GM18508 (cell line): ENCODE data around the gene USP49.
"Not testable (repeated sequence)": the region's sequence is repeated elsewhere in the genome, so short reads cannot be mapped to it uniquely, and the experiment has no call there.

Source experiments
- ATAC-seq: cut with Tn5 transposase; IDR thresholded peaks from one replicate; pipeline ENCODE4 v1.9.1; 2021; ENCODE audit warnings: moderate number of reproducible peaks; ENCODE audit not compliant: insufficient read depth, unreplicated experiment

Gene USP49

GRCh38 chr6:41895300-41896233 is at the start of gene USP49:
Gene USP49, minus strand, starts transcription at chr6:41895375. Its CDS starts 88,392 bp downstream, at chr6:41806983.
- peak; percentile 52 for ATAC-seq

GRCh38 chr6:41943456-41943855 is 48.3 kb upstream of the USP49 start:
- ATAC-seq = no peak

DNA sequence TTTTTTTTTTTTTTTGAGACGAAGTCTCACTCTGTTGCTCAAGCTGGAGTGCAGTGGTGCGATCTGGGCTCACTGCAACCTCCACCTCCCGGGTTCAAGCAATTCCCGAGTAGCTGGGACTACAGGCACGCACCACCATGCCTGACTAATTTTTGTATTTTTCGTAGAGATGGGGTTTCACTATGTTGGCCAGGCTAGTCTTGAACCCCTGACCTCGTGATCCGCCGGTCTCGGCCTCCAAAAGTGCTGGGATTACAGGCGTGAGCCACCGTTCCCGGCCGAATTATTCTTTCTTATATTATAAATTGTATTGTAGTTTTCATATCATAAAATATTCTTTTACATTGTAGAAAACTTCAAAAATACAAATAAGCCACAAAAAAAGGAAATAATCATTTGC is 47.7 kb upstream of the USP49 start:
- not testable (repeated sequence) for ATAC-seq

- no peak for ATAC-seq
Measured at GRCh38 chr6:41942067-41942851, 47.1 kb upstream of the USP49 start.

DNA sequence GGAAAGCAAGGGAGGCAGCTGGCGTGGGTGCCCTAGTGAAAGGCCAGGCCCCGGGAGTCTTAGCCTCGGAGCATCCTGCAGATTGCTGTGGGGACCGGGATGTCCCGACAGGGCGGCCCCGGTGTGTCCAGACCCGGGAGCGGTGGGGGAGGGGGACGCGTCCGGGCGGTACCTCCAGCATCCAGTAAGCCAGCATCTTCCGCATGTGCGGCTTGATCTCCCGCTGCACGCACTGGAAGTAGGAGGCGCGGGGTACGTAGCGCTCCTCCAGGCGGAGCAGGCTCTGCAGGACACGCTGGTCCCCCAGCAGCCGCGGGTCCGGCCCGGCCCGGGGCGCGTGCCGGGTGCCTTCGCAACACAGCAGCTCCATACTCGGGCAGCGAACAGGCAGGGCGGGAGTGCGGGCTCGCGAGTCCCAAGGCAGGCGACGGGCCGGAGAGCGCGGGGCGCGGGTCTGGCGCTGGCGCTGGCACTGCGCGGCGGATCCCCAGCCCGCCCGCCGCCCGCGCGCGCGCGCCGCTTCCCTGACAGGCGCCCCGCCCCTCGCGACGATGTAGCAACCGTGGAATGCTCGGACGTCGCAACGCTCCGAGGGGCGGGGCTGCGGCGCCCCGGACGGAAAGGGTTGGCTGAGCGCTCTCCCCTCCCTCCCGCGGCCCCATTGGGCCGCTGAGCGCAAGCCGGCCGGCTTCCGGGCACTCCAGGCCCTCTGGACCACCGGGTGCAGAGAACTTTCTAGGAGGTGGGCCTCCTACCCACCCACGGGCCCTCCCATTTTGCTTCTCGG is 46.3 kb upstream of the USP49 start, which contains the start of gene CCND3:
Gene CCND3, minus strand, starts transcription at position 529 of the 787 bp plus-strand sequence. Its CDS starts 159 bp downstream, at position 370.
- ATAC-seq = peak; percentile 51

DNA sequence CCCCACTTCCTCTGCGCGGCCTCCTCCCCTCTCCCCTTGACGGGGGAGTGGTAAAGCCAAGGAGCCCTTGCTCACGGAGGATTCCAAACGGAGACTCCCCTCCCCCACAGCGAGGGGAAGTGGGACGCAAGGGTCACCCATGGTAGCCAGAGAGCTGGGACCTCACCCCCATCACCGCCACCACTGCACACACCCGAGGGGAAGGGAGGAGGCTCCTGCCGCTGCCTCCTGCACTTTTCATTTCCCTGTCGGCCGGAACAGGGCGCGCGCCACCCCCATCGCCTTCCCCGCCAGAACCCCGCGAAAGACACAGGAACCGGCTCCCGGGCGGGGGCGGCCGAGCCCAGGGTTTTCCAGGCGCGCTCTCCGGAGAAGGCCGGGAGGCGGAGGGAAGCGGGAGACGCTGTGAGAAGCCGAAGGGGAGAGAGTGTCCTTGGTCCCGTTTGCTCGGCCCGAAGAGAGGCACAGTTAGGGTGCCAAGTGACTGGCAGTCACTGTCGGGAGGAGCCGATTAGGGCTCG is 45.6 kb upstream of the USP49 start:
- no peak for ATAC-seq

DNA sequence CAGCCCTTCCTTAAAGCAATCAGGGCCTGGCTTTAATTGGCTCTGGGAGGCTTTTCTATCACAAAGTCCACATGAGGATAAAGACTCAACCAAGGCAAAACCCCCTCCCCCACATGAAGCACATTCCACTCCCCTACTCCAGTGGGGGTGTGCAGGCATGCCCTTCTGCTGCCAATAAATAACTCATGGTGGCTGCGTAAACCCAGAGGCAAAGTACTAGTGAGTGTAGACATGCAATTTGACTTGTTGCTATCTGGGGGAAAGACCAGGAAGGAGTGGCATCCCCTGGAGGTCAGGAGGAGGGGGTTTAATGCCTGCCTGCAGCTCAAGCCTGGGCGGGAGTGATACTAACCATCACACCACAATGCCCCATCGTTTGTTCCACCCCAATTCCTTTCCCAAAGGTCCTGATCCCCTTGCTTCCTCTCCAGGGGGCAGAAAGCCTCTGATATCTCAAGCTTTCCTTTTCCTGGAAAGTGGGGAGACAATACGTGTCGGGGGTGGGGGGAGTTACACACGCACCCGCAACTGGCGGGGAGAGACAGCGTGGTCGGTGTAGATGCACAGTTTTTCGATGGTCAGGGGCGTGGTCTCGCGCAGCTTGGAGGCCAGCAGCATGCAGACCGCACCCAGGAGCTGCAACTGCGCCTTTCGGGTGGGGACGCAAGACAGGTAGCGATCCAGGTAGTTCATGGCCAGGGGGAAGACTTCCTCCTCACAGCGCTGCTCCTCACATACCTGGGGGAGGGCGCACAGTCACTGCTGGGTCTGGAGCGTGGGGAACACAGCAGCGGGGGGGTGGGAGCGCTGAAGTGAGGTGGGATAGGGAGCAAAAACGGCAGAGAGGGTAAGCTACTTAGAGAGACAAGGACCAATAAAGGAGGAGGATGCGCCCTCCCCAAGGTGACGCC is 44.9 kb upstream of the USP49 start:
- ATAC-seq = no peak

GRCh38 chr6:41939176-41939847 is 44.1 kb upstream of the USP49 start:
- no peak for ATAC-seq

DNA sequence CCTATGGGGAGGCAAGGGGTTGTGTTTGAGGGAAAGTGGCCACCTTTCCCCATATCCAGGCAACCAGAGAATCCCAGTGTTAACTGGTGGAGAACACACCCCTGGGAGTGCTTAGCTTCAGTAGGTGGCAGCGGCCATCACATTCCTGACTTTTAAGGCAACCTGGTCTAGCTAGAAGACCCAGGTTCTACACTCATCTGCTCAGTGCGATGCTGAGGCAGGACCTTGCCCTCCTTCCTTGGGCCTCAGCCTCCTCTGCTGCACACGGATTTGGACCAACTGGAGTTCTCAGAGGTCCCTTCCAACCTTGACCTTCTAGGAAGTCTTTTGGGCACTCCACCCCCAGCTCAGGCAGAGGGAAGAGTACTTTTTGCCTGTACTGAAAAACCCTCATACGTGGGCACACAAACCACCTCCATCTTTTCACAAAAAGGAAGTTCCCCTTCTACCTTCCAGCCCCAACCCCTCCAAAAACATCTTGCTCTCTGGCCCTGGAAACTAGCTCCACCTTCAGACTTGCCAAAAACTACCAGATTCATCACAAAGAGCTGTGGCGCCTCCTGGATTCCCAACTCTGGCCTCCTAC is 43.5 kb upstream of the USP49 start:
- ATAC-seq = no peak

- no peak for ATAC-seq
Measured at GRCh38 chr6:41937861-41938574, 42.8 kb upstream of the USP49 start.

DNA sequence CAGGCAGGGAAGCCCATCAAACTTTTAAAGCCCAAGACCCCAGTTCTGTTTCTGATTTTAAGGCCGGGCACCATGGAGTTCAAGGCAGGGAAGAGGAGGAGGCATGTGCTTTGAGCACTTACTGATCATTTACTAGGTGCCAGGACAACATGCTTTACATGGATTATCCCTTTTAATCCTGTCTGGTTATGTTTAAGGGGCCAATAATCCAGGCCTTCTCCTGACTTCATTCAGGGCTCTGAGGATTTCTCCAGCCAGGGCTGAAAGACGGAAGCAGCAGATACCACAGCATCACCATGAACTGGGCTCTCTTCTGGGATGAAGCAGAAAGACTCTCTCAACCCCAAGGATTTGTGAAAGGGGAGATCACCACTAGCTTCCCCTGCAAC is 42.3 kb upstream of the USP49 start:
- ATAC-seq = no peak

DNA sequence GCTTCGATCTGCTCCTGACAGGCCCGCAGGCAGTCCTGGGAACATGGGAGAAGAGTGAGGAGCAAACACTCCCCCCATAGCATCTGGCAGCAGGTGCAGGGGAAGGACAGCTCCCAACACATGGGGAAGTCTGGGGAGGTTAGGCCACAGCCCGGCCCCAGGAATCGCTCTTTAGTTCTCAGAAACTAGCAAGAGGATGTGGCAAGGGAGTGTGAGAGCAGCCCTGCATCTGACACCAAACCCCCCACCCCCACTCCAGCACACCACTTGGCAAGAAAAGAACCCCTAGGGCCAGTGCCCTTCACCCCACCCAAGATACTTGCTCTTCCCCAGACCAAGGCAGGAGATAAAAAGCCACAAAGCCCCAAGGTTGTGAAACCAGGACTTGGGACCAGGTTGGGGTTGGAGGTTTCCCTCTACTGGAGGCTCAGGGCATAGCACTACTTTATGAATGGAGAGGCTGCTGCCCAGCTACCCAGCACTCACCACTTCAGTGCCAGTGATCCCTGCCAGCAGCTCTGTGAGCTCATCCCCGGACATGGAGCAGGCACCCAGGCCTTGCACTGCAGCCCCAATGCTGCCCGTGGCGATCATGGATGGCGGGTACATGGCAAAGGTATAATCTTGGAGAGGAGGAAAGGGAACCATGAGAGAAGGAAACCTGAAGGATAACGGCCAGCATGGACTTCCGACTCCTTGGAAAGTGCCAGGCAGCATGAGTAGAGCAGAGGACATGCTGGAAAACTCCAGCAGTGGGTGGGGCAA is 41.1 kb upstream of the USP49 start:
- peak; percentile 56 for ATAC-seq

- ATAC-seq = no peak
Measured at GRCh38 chr6:41935685-41936072, 40.5 kb upstream of the USP49 start.

GRCh38 chr6:41935193-41935574 is 40.0 kb upstream of the USP49 start:
- ATAC-seq = no peak

DNA sequence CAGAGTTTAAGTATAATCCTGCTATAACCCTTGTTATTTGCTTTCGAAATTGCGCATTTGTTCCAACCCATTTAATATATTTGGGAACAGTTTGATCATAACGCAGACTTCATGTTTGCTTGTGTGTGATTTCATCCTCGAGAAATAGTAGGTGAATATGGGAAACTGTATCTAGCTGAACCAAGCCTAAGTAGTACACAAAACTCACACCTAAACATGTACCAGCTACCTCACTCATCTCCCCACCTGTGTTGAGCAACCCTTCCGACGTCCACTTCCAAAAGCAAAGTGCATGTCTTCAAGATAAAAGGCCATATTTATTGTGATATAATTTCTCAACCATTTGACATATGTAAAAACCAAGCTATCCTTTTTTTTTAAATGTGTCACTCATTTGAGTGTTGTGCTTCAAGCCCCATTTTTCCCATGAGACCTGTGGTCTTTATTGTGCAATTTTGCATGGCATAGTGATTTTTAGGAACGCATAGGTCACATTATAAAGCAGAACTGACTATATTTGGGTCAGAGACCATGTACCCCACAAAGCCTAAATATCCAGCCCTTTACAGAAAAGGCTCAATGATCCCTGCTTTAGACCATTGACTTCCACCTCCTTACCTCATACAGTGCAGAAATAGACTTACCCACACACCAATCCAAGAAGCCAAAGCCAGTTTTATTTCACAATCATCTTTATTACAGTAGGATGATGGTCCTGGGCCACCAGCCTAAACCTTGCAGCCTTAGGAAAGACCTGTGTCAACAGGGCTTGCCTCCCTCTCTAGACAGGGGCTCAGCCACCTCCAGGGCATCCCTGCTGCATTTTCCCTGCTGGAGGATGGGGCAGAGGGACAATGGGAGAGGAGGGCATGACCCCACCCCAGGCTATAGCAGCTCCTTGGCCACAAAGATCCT is 39.4 kb upstream of the USP49 start:
- no peak for ATAC-seq

DNA sequence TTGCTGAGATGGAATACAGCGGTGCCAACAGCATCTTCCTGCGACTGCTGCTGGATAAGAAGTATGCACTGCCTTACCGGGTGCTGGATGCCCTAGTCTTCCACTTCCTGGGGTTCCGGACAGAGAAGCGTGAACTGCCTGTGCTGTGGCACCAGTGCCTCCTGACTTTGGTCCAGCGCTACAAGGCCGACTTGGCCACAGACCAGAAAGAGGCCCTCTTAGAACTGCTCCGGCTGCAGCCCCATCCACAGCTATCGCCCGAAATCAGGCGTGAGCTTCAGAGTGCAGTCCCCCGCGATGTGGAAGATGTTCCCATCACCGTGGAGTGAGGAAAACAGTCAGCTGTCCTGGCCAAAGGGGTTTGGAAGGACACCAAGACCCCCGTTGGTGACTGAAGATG is 37.2 kb upstream of the USP49 start:
- no peak for ATAC-seq
